ENCODE data around the gene MST1R.
A peak's percentile ranks its signal among the peaks of the same experiment; 100 is the strongest.
"Not testable (repeated sequence)": the region's sequence is repeated elsewhere in the genome, so short reads cannot be mapped to it uniquely, and the experiment has no call there.

MST1R gene

DNA sequence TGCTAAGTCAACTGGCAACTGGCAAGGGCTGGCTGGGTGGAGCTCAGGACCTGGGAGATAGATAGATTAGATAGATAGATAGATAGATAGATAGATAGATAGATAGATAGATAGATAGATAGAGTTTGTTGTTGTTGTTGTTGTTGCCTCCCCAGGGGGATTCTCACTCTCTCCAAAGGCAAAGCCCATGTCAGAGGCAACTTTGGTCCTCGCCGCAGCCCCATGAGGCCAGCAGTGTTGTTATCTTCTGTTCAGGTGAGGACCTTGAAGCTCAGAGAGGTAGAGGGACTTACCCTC is 7.4 kb upstream of the MST1R start:
- no peak for DNase-seq

DNA sequence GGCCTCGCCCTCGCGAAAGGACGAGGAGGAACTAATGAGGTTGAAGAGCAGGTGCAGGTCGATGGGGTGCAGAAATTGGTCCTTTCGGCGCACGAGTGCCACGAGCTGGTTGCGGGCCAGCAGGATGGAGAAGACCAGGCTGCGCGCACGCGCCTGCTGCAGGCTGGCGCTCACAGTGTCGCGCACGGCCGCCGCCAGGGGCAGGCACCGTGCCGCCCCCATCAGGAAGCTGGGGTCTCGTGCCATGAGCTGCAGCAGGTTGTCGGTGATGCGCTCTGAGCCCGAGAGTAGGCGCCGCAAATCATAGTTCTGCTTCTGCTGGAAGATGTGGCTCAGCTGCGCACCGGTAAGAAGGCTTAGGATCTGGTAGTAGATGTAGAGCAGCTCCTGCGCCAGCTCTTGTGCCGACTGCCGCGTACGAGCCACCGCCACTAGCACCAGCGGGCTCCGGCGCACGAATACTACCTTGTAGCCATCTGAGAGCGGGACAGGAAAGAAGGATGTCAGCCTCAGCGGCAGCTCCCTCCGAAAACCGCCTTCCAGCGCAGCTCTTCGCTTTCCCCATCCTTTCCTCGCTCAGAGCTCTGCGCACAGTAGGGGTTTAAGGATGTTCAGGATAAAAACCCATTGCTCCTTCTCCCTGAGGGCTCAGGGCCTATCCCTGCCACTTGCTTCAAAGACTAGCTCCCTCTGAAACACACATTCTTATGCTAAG is 6.9 kb upstream of the MST1R start:
- no peak for DNase-seq

DNA sequence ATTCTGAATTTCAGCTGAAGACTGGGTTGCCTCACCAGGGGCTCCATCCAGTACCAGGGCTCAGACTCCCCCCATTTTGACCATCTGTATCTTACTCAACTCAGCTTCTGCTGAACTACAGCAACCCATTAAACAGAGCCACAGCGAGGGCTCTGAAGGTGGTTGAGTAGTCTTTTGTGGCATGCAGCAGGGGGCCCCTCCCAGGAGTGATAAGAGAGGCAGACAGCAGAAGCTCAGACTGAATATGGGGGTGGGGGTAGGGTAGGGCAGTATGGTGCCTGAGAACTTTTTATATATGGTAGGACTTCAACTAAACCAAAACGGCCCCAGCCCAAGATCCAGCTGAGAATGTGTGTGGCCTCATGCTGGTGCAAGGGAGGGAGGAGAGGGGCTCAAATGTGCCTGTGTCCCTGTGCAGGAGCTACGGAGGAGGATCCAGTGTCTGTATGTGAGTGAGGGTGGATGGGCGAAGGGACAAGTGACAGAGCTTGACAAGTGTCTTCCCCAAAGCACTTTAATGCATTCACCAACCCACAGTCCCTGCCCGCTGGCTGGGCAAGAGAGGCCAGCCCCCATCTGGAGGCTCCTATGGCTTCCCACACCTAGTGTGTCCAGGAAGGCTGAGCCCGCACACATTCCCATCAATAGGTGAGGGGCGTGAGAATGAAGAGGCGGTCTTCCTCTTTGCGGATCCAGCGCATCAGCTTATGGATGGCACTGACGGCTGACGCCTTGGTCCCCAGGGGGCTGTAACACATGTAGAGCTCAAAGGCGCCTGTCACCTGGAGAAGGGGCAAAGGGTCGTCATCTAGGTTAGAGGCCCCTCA is 4.9 kb upstream of the MST1R start:
- no peak for DNase-seq

DNA sequence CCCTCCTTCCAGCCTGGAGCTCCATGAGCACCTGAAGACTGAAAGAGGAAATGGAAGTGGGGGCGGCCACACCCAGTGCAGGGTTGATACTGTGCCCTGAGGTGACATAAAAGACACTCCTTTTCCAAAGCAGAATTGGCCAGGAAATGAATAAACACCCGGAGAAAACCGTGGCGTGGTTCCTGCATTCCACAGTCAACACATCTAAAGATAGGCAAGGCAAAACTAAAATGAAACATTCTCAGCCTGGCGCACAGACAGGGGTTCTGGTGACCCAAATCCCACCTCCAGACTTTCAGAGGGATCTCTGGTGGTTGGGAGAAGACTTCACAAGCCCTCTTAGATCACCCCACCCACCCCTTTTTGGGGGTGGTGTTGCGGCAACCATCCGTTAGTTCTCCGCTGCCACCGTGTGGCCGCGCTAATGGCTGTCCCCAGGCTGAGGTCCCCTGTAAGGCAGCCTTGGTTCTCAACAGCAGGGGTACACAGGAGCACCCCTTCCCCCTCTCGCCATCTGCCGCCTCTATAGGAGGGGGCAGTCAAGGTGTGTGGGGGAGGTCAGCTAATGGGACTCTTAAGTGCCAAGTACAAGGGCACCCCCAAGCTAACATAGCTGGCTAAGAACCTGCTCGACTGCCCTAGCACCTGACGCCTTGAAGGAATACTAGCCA is 2.5 kb upstream of the MST1R start:
- no peak for DNase-seq

DNA sequence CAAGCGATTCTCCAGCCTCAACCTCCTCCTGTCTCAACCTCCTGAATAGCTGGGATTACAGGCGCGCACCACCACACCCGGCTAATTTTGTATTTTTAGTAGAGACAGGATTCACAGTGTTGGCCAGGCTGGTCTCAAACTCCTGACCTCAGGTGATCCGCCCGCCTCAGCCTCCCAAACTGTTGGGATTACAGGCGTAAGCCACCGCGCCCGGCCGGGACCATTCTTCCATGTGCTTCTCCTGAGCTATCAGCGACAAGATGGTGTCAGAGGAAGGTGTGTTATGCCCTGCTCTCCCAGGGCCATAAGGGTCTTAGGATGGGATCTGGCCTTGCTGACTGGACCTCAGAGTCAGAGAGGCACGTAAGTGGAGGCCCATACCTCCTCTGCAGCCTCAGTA is 775 bp upstream of the MST1R start:
- DNase-seq, result not testable (repeated sequence)

DNA sequence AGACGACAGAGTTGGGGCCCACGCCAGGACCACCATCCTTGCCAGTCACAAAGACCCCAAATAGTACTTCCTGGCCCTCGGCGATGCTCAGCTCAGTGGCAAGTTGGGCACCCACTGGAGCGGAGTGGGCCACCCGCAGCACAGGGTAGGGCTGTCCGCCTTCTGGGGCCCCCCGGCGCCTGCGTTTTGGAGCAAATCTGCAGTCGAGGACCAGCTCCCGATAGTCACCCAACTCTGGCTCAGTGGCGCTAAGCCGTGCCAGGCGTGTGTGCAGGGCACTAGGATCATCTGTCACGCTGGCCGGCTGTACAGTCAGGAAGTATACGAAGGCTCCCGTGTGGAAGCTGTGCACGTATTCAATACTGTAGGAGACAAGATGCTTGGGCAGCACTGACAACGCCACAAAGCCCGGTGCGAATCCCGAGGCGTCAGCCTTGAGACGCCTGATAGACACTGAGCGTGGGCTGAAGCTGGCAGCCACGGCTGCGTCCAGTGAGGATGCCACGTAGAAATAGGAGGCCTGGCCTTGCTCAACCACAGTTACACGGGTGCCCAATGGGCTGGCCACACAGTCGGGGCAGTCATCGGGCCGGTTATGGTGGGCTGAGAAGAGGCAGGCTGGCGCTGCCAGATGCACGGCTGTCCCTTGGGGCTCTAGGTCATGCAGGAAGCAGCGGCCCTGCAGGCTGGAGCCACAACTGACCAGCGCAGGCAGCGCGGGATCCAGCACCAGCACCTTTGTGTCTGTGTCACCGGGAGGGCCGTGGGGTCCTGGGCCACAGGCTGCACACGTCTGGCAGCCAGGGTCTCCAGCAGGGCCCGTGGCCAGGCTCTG is 945 bp downstream of the MST1R start:
- no peak for DNase-seq

DNA sequence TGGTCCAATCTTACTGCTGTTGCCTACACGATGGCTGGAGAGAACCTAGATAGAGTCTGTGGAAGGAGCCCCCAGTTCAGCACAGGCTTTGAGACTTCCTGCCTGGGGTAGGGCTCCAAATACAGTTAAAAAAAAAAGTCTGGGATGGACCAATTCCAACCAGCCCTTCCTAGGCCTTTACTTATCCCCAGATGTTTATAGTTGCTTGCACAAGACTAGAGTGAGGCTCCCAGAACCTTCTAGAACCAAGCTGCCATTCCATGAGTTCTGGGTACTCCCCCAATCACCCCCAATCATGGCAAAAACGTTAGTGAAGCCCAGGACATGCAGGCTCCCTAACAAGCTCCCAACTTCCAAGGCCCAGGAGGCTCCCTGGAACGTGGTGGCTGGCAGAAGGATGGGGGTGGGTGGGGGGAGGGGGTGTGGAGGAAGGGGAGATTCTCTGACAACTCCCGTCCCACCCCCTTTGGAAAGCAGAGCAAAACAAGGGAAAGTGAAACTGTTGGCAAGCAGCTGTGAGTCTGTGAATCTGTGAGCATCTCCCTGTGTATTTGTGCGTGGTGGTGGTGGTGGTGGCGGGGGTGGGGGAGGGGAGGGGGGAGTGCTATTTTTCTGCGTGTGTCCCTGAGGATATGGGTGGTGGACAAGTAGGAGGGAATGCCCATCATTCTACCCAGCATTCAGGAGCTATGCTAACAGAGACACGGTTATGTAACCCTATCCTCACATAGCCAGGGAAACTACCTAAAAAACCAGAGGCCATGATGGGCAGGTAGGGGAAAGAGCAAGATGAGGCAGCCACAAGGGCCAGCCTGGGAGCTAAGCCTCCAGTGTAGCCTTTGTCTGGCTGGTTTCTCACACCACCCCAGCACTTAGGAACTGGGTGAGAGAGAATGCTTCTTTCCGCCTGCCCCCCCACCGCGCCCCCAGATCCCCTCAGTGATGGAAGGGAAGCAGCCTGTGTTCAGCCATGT is 2.0 kb downstream of the MST1R start:
- DNase-seq, result no peak

DNA sequence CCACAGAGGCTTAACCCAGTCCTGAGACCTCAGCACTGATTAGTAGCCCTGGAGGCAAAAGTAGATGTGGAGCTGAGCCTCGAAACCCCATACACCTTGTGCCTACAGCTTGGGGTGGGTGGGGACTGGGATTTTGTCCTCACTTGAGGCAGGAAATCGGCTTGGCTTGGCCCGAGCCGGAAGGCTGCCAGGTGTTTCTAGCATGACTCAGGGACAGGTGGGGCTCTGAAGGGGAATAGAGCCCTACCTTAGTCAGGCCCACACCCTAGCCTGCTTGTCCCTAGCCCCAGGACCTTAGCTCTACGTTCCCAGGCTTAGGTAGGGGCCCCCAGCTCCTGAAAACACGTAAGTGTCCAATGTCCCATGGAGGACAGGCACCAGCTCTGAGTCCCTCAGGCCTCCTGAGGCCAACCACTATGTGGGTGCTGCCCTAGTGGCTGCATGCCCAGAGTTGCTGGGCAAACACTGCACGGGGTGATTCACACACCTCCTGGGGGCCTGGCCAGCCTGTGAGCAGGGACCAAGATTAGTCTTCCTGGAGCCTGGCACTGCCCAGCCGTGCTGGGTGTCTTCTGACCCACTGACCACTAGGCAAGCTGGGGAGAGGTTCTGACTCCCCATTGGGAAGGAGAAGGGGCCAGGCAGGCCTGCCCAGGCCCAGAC is 3.1 kb downstream of the MST1R start:
- peak; percentile 39 for DNase-seq

DNA sequence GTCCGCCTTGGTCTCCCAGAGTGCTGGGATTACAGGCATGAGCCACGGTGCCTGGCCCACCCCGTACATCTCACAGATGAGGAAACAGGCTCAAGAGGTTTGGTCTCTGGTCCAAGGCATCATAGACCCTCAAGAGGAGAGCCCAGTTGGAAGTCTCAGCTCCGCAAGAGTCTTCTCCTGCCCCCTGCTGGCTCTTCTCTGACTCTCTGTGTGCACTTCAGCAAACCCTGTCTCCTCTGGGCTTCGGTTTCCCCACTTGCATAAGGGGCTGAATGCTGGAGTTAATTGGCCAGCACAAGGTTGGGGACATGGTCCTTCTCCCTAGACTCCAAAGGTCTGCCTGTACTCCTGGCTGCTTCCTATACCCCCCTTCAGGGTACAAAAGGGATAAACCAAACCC is 3.9 kb downstream of the MST1R start:
- no peak for DNase-seq

DNA sequence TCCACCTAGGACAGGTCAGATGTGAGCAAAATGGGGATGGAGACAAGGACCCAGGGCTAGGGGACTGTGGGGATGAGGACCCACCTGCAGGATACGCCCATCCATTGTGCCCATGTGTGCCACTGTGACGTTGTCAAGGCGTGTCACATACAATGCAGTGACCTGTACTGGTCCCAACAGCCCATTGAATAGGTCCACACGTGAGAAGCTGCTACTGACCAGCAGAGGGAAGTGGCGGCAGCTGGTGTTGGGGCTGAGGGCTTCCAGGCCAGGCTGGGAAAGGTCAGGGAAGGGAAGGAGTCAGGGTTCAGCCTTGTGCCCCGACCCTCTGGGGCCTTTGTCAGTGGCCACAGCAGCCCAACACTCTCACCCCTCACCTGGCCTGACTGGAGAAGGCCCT is 4.7 kb downstream of the MST1R start:
- no peak for DNase-seq

DNA sequence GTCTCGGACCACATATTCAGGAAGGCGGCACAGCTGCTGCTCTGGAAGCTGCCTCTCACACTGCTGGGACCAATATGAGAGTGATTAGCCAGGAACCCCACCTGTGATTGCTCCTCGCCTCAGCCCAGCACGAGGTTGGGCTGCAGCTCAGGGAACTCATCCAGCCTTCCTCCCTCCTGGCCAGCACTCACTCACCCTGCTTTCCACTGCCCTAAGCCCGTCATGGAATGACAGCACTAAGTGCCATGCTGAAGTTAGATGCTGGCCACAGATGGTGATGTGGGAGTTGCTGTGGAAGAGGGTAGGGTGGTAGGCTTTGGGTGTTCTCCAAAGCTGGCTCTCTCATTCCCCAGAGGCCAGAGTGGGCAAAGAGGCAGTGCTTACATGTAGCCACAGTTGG is 7.3 kb downstream of the MST1R start:
- no peak for DNase-seq

DNA sequence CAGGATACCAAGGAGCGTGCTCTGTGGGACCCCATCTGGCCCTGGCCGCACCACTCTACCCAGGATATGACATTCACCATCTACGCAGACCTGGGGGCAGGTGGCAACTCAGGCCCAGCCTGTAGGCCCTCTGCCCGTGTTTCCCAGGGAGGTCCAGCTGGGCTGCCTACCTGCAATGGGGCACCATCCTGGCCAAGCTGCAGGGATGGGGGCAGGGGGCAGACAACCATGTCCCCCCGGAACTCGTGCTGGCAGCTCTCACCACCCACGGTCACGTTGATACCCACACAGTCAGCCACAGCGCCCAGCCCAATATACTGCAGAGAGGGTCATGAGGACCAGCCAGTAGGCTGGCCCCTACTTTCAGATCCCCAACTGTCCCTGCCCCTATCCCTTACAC is 7.9 kb downstream of the MST1R start:
- no peak for DNase-seq

DNA sequence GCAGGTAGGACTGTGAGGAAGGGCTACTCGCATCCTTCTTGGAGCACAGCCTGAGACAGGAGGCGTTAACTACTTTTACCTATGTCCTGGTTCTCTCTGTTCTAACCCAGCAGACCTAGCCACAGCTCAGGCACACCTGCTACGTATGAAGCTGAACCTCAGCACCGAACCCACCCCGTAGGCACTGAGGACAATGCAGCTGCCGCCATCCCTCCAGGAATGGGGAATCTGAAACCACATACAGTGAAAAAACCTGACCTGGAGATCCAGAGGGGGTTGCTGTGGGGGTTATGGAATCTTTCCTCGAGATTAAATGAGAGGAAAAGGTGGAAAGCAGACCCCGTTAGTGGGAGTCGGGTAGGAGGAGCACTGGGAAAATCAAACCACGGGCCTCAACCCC is 14.4 kb downstream of the MST1R start:
- DNase-seq, result no peak

DNA sequence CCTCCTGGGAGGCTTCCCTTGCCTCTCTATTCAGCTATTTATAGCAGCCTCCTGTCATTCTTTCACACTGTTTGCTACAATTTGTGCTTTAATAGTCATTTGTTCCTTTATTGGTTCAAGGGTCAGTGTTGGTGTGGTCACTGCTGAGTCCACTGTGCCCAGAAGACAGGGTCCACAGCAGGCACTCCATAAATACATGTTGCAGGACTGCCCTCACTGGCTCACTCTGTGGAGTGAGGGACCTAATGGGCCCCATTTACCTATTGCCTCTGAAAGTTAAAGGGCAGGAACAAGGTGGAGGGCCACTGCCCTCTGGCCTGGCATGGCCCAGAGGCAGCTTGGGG is 16.8 kb downstream of the MST1R start:
- DNase-seq, result no peak

DNA sequence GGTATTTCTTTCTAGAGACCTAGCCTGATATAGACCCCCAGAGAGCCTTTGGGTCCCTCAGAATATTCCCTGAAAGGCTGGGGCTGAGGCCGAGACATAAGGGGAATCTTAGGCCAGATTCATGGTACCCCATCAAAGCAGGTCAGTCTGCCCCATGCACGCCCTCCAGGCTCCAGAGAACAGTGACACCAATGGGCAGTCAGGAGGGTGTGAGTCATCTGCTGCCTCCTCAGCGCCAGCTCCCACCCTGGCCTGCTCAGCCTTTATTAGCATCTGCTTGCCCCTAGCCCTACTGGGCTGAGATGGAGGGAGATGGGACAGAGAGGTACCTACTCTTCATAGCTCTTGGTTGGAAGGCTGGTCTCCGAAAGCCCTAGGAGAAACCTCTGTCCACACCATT is 19.7 kb downstream of the MST1R start:
- no peak for DNase-seq

DNA sequence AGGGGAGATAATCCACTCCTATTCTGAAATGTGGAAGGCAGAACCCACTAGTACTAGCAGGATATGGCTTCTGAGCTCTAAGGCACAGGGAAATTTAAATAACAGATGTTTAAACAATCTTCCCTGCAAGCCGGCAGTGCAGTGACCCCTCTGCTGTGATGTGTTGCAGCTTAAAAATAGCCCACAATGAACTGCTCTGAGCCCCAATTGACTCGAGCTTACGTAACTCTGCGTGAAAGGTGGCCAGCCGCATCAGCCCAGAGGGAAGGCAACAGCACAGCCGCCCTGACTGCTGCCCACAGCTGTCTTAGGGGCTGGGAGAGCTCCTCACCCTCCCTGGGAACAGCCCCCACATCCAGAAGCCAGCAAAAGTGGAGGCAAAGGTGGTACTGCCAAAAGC is 21.5 kb downstream of the MST1R start:
- no peak for DNase-seq

DNA sequence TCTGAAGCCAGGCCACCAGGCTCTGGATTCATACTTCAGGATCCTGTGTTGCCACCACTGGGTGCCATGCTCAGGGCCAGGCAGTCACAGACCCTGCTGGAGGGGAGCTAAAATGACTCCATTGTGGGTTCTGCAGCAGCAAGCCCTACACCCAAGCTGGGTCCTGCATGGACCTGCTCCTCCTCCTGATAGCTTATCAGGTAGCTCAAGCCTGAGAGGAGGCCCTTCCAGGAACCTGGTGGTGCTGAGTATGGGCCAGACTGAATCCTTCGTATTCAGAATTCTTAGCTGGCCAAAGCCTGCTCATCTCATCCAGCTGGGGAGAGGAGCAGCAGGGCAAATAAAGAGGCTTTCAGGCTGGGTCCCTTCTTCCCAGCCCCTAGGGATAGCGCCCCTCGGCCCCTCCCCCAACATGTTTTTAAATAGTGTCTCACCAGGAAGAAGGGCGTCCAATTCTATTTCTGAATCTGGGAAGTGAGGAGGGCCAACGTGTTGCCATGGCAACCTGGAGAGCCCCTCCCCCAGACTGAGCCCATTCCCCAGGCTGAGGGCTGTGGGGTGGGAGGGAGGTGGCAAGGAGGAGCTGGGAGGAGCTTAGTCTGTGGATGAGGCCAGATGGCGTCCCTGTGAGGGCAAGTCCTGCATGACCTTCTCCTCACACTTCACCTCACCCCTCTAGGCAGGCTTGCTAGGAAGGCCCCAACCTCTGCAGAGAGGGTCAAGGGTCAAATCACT is 22.9 kb downstream of the MST1R start:
- no peak for DNase-seq

DNA sequence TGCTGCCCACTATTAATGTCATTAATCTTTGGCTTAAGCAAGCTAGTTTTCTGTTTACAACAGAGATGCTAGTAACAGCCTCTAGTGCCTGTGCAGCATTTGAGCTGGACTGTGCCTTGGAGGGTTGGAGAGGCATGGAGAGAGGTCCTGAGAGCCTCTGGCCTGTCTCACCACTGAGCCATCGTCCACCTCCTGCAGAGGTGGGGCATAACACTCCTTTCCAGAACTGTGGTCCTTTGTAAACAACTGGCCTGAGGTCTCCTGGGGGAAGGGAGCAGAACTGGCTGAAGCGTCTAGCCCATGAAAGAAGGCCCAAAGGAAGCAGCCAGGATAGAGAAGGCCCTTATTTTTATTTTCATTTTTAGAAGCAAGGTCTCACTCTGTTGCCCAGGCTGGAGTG is 24.0 kb downstream of the MST1R start:
- DNase-seq, result no peak

DNA sequence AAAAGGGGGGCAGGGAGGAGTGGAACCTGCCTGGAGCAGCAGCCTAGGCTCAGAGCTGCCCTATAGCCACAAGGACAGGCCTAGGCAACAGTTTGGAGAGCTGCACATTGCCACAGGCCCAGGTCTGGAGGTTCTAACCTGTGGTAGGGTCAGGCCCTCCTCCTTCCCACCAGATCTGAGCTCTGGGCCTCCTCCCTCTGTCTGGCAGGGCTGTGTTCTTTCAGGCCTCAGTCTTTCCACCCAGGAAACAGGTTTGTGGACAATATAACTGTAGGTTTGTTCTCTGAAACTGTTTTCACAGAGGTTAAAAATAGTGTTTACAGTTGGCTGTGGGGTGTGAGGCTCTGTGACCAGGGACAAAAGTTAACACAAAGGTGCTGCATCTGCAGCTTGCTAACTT is 25.0 kb downstream of the MST1R start:
- DNase-seq, result no peak

DNA sequence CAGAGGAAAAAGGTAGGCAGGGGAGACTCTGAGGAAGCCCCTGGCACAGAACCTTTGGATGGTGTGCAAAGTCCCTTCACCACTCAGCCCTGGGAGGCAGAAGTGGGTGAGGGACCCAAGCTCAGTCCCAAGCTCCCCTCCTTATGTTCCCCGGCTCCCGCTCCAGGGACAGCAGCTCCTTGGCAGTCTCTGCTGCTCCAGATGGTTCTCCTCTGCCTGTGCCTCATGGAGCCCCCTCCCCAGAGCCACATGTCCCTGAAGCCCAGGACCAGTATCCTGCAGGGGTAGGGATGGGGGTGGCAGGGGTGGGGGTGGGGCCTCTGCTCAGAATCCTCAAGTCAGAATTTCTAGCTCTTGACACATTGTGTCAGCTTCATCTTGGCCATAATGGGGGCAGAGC is 26.0 kb downstream of the MST1R start:
- DNase-seq, result no peak

DNA sequence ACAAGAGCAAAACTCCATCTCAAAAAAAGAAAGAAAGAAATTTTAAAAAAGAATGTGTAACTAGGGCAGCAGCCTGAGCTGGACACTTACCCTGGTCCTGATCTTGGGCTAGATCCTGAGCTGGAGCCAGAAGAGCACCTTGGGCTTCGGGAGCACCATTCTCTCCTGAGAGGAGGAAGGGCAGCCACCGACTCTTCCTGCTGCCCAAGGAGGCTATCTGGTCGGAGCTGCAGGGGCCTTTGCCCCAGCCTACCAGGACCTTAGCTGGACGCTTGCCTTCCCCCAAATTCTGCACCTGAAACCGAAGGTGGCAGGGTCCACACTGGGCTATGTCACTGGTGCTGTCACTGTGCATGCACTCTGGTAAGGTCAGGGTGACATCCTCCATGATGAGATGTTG is 27.1 kb downstream of the MST1R start:
- DNase-seq, result no peak
